HCT116 (cell line): ENCODE measurements around the gene STBD1. TPM values are rescaled to one million over a fixed set of nuclear protein-coding genes. Genes with fewer than 3 reads are reported as not detected.

Source experiments
- ATAC-seq: fragments of 200-7000 bp; cut with Tn5 transposase; 2 replicates; pipeline ENCODE4 v1.9.1; 2020; ENCODE audit warnings: mild to moderate bottlenecking, moderate library complexity
- BruUV-seq: library from RNA; stranded (reverse); fragments of 400-500 nt; replicated peaks from 2 replicates; lab custom pipeline; 2021; lab: Mats Ljungman, UMichigan
- CTCF ChIA-PET: fragments of 300-600 bp; sonication (Branson Sonifier 250); formaldehyde crosslinking; loops from one replicate; lab custom pipeline; 2021; ENCODE audit warnings: antibody characterized with exemption; lab: Charles Lee
- POLR2A ChIA-PET: fragments of 300-600, 350-600 bp; sonication (Branson Sonifier 250); formaldehyde crosslinking; loops from one replicate; lab custom pipeline; 2021; ENCODE audit warnings: antibody characterized with exemption; lab: Charles Lee
- RAD21 ChIA-PET, 2 experiments: fragments of 300-600 bp; sonication (Branson Sonifier 250); formaldehyde crosslinking; loops; one replicate each; lab custom pipeline; 2023; ENCODE audit warnings: low total read pairs in 2 of 2; ENCODE audit not compliant: uncharacterized antibody in 2 of 2, unreplicated experiment in 2 of 2, low non-redundant PET in 1 of 2; lab: Charles Lee
- DNase-seq: peaks from one replicate; pipeline ENCODE4 v3.0.0-alpha.2; 2010; ENCODE audit warnings: low read depth, low spot score
- H2AFZ ChIP-seq: fragments of 200-600 bp; shearing (Covaris generic), sonication (generic); 2 replicates; pipeline ENCODE4 v1.6.1; 2017; ENCODE audit warnings: low read depth, mixed run types, mixed read lengths, antibody characterized with exemption, low read length; ENCODE audit not compliant: poor library complexity, severe bottlenecking
- H3K27ac ChIP-seq: 2 replicates; pipeline ENCODE4 v1.5.1; 2012; ENCODE audit warnings: low read depth, low read length
- H3K27me3 ChIP-seq: fragments of 200-600 bp; sonication (generic); 2 replicates; pipeline ENCODE4 v1.6.1; 2016; ENCODE audit warnings: mixed run types, low read length, mixed read lengths; ENCODE audit not compliant: insufficient read depth
- H3K36me3 ChIP-seq, 2 experiments: fragments of 200-500 bp in 1 of 2; fragments of 200-600 bp in 1 of 2; sonication (Bioruptor generic) in 1 of 2; sonication (generic) in 1 of 2; 2 replicates each; pipeline versions ENCODE4 v1.5.1 to v1.6.1; 2014 to 2016; ENCODE audit warnings: low read length in 2 of 2, inconsistent platforms in 1 of 2, mixed read lengths in 1 of 2, mixed run types in 1 of 2; ENCODE audit not compliant: insufficient read depth in 2 of 2, control insufficient read depth in 1 of 2
- H3K4me1 ChIP-seq, 2 experiments: fragments of 200-600 bp in 1 of 2; sonication (generic) in 1 of 2; 2 replicates each; pipeline versions ENCODE4 v1.5.1 to v1.6.1; 2012 to 2017; ENCODE audit warnings: low read length in 2 of 2, inconsistent platforms in 1 of 2, mild to moderate bottlenecking in 1 of 2, mixed read lengths in 1 of 2, mixed run types in 1 of 2, moderate library complexity in 1 of 2; ENCODE audit not compliant: insufficient read depth in 2 of 2, control insufficient read depth in 1 of 2
- H3K4me2 ChIP-seq: fragments of 200-600 bp; sonication (generic); 2 replicates; pipeline ENCODE4 v1.6.1; 2017; ENCODE audit warnings: mixed run types, low read length, mixed read lengths
- H3K4me3 ChIP-seq, 2 experiments: fragments of 200-600 bp in 1 of 2; sonication (generic) in 1 of 2; replicated peaks in 1 of 2; 2 replicates each; pipeline ENCODE4 v1.5.1; 2011 to 2016; ENCODE audit warnings: low read length in 2 of 2, control low read depth in 1 of 2, low read depth in 1 of 2, mild to moderate bottlenecking in 1 of 2, mixed read lengths in 1 of 2, mixed run types in 1 of 2
- H3K79me2 ChIP-seq: fragments of 200-600 bp; sonication (generic); 2 replicates; pipeline ENCODE4 v1.6.1; 2017; ENCODE audit warnings: mild to moderate bottlenecking, mixed run types, low read length, moderate library complexity, mixed read lengths; ENCODE audit not compliant: insufficient read depth
- H3K9ac ChIP-seq: fragments of 200-600 bp; sonication (generic); 2 replicates; pipeline ENCODE4 v1.6.1; 2016; ENCODE audit warnings: low read length, mixed read lengths
- H3K9me2 ChIP-seq: fragments of 200-600 bp; sonication (generic), shearing (Covaris generic); 2 replicates; pipeline ENCODE4 v1.6.1; 2017; ENCODE audit warnings: mixed run types, mild to moderate bottlenecking, moderate library complexity; ENCODE audit not compliant: insufficient read depth
- H3K9me3 ChIP-seq, 2 experiments: fragments of 200-500 bp in 1 of 2; fragments of 200-600 bp in 1 of 2; sonication (Bioruptor generic) in 1 of 2; sonication (generic) in 1 of 2; 2 replicates each; pipeline ENCODE4 v1.6.1; 2014 to 2017; ENCODE audit warnings: low read length in 2 of 2, mixed read lengths in 2 of 2, inconsistent platforms in 1 of 2, low read depth in 1 of 2, mild to moderate bottlenecking in 1 of 2, mixed run types in 1 of 2, moderate library complexity in 1 of 2; ENCODE audit not compliant: control insufficient read depth in 1 of 2, insufficient read depth in 1 of 2
- H4K20me1 ChIP-seq: fragments of 200-600 bp; sonication (generic), shearing (Covaris generic); 2 replicates; pipeline ENCODE4 v1.6.1; 2017; ENCODE audit warnings: mixed run types, mild to moderate bottlenecking, moderate library complexity; ENCODE audit not compliant: insufficient read depth
- CBX3 ChIP-seq: IDR thresholded peaks from 2 replicates; pipeline ENCODE4 v1.6.1; 2012; ENCODE audit warnings: low read depth
- EGR1 ChIP-seq: IDR thresholded peaks from 2 replicates; pipeline ENCODE4 v1.6.1; 2012; ENCODE audit warnings: low read depth
- EZH2phosphoT487 ChIP-seq: fragments of 200-600 bp; IDR thresholded peaks from 2 replicates; pipeline ENCODE4 v1.6.1; 2018; ENCODE audit warnings: antibody characterized with exemption, borderline replicate concordance
- FOSL1 ChIP-seq: IDR thresholded peaks from 2 replicates; pipeline ENCODE4 v1.6.1; 2012; ENCODE audit warnings: low read depth
- JUND ChIP-seq: IDR thresholded peaks from 2 replicates; pipeline ENCODE4 v1.6.1; 2012
- POLR2A ChIP-seq: IDR thresholded peaks from 2 replicates; pipeline ENCODE4 v1.7.0; 2011; ENCODE audit warnings: borderline replicate concordance; ENCODE audit not compliant: insufficient read depth, insufficient read length; ENCODE audit errors: extremely low read depth
- POLR2AphosphoS5 ChIP-seq: IDR thresholded peaks from 2 replicates; pipeline ENCODE4 v1.6.1; 2011; ENCODE audit warnings: mild to moderate bottlenecking, low read depth, low read length, moderate library complexity
- SIN3A ChIP-seq: IDR thresholded peaks from 2 replicates; pipeline ENCODE4 v1.6.1; 2012; ENCODE audit warnings: low read depth
- SP1 ChIP-seq: IDR thresholded peaks from 2 replicates; pipeline ENCODE4 v1.6.1; 2012; ENCODE audit warnings: low read depth
- TCF7L2 ChIP-seq: IDR thresholded peaks from 2 replicates; pipeline ENCODE4 v1.7.0; 2011; ENCODE audit warnings: borderline replicate concordance, inconsistent platforms; ENCODE audit not compliant: insufficient read depth, insufficient read length; ENCODE audit errors: extremely low read depth
- YY1 ChIP-seq: IDR thresholded peaks from 2 replicates; pipeline ENCODE4 v1.6.1; 2011; ENCODE audit warnings: low read length, low read depth, moderate library complexity, mild to moderate bottlenecking; ENCODE audit not compliant: insufficient replicate concordance; ENCODE audit errors: extremely low read depth
- ZFX ChIP-seq: fragments of 450-650 bp; IDR thresholded peaks from 2 replicates; pipeline ENCODE4 v1.6.1; 2017
- ZNF274 ChIP-seq: fragments of 200-500 bp; sonication (Bioruptor generic); IDR thresholded peaks from 2 replicates; pipeline ENCODE4 v1.6.1; 2014; ENCODE audit warnings: mild to moderate bottlenecking, low read depth, low read length, inconsistent platforms
- intact Hi-C: fragments of 100-400 bp; cut with micrococcal nuclease; formaldehyde crosslinking; loops from 2 replicates; pipeline ENCODE4 v1.10.0; 2022
- total RNA-seq: library from RNA; stranded (reverse); gene quantifications from one replicate; pipeline ENCODE4 v1.2.1, GENCODE V29; 2021; ENCODE audit not compliant: unreplicated experiment
- TF ChIP-seq, protein P1 (sequence below): IDR thresholded peaks from 2 replicates; pipeline ENCODE4 v1.6.1; 2012
- TF ChIP-seq, protein P2 (sequence below): IDR thresholded peaks from 2 replicates; pipeline ENCODE4 v1.6.1; 2012
- TF ChIP-seq, protein P3 (sequence below), 3 experiments: fragments of 200-600 bp in 1 of 3; sonication (generic) in 1 of 3; IDR thresholded peaks in 2 of 3; conservative IDR thresholded peaks in 1 of 3; 2 replicates each; pipeline ENCODE4 v1.5.1; 2012 to 2017; ENCODE audit warnings: low read depth in 2 of 3, low read length in 2 of 3, antibody characterized with exemption in 1 of 3, borderline replicate concordance in 1 of 3, control low read depth in 1 of 3, mild to moderate bottlenecking in 1 of 3, mixed read lengths in 1 of 3, mixed run types in 1 of 3, moderate library complexity in 1 of 3; ENCODE audit not compliant: insufficient read depth in 1 of 3

Gene STBD1
- total RNA-seq, 1 experiment from 2014 or later: 5.6 TPM

DNA sequence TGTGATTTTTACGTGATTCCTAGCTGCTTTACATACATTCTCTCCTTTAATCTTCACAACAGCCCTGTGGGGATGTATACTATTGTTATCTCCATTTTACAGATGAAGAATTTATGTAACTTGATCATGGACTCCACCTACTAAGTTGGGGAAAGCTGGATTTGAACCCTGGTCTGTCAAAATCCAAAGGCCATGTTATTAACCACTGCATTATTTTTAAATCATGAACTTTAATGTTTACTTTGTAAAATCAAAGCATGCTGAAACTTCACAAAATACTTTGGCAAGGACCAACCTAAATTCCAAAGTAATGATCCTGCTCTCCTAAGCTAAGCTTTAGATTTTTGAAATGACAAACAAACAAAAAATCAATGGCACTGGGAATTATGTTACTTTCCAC lies 28.9 kb upstream of the STBD1 start:
- H3K9ac ChIP-seq: no peak overlapping the region
- H2AFZ ChIP-seq: no peak overlapping the region
- H3K4me2 ChIP-seq: no peak overlapping the region
- H3K79me2 ChIP-seq: no peaks in the 10 kb centered on the region
- H4K20me1 ChIP-seq: no peaks in the 10 kb centered on the region
- no peaks in the 10 kb centered on the region for H3K27me3 ChIP-seq
- CTCF ChIA-PET: interaction anchor here (1.1 kb wide), 1 partner anchor 100 kb away, joined by 4 read pairs; no protein-coding TSS in a partner anchor
- DNase-seq: no peak
- no peak for TF ChIP-seq SIN3A
- TF ChIP-seq FOSL1: no peak
- no peak for TF ChIP-seq TCF7L2
- no peak for TF ChIP-seq ZFX
- TF ChIP-seq, protein P1, sequence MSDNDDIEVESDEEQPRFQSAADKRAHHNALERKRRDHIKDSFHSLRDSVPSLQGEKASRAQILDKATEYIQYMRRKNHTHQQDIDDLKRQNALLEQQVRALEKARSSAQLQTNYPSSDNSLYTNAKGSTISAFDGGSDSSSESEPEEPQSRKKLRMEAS: no peak
- TF ChIP-seq EZH2phosphoT487: no peak
- TF ChIP-seq SP1: no peak
- no peak for TF ChIP-seq CBX3
- TF ChIP-seq EGR1: no peak
- TF ChIP-seq POLR2A: no peak
- no peak for TF ChIP-seq JUND
- TF ChIP-seq, protein P2, sequence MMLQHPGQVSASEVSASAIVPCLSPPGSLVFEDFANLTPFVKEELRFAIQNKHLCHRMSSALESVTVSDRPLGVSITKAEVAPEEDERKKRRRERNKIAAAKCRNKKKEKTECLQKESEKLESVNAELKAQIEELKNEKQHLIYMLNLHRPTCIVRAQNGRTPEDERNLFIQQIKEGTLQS: no peak
- TF ChIP-seq, protein P3, sequence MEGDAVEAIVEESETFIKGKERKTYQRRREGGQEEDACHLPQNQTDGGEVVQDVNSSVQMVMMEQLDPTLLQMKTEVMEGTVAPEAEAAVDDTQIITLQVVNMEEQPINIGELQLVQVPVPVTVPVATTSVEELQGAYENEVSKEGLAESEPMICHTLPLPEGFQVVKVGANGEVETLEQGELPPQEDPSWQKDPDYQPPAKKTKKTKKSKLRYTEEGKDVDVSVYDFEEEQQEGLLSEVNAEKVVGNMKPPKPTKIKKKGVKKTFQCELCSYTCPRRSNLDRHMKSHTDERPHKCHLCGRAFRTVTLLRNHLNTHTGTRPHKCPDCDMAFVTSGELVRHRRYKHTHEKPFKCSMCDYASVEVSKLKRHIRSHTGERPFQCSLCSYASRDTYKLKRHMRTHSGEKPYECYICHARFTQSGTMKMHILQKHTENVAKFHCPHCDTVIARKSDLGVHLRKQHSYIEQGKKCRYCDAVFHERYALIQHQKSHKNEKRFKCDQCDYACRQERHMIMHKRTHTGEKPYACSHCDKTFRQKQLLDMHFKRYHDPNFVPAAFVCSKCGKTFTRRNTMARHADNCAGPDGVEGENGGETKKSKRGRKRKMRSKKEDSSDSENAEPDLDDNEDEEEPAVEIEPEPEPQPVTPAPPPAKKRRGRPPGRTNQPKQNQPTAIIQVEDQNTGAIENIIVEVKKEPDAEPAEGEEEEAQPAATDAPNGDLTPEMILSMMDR (IDR thresholded peaks at IDR 0.05 in 2 of 3, conservative IDR thresholded peaks at IDR 0.05 in 1 of 3; ENCODE audit: borderline replicate concordance in 1 of 3, insufficient read depth in 1 of 3, low read depth in 2 of 3, low read length in 2 of 3): no peak
- no peak for TF ChIP-seq YY1
- no peak for TF ChIP-seq ZNF274
- TF ChIP-seq POLR2AphosphoS5: no peak
- TF ChIP-seq, all 23 proteins: peak for 0
- Histone ChIP-seq H3K4me1 (no peaks in the 10 kb centered on the region), H3K9me3 (no peaks in the 10 kb centered on the region), H3K4me3 (no peak overlapping the region), H3K36me3 (no peaks in the 10 kb centered on the region), H3K27ac (no peak overlapping the region), H3K9me2 (no peaks in the 10 kb centered on the region)
- ATAC-seq: no peak
- ChIA-PET POLR2A (no interaction called here), RAD21 (no interaction called here)
- intact Hi-C loops: no loop called here
- BruUV-seq: no TSS peak
